Measurements from ENCODE around the gene HYAL1. TPM values are rescaled to one million over a fixed set of nuclear protein-coding genes. Genes with fewer than 3 reads are reported as not detected.

Gene HYAL1
- total and polyA plus RNA-seq, 8 donors: 2.1 to 41.3 (median 2.9) TPM

DNA sequence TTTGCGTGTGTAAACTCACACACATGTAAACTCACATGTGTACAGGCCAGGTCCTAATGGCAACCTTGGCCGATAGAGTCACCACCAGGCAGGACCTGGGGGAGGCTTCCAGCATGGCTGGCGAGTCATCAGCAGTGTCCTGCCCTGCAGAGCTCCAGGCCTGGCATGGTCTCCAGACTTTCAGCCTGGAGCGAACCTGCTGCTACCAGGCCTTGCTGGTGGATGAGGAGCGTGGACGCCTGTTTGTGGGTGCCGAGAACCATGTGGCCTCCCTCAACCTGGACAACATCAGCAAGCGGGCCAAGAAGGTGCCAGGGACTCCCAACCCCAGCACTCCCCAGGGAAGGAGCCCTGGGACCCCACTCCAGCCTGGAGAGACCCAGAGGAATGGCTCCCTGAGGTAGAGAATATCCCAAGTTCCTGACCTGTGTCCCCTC is 33.4 kb downstream of the HYAL1 start:
- TF ChIP-seq, protein P1, sequence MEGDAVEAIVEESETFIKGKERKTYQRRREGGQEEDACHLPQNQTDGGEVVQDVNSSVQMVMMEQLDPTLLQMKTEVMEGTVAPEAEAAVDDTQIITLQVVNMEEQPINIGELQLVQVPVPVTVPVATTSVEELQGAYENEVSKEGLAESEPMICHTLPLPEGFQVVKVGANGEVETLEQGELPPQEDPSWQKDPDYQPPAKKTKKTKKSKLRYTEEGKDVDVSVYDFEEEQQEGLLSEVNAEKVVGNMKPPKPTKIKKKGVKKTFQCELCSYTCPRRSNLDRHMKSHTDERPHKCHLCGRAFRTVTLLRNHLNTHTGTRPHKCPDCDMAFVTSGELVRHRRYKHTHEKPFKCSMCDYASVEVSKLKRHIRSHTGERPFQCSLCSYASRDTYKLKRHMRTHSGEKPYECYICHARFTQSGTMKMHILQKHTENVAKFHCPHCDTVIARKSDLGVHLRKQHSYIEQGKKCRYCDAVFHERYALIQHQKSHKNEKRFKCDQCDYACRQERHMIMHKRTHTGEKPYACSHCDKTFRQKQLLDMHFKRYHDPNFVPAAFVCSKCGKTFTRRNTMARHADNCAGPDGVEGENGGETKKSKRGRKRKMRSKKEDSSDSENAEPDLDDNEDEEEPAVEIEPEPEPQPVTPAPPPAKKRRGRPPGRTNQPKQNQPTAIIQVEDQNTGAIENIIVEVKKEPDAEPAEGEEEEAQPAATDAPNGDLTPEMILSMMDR (IDR thresholded peaks at IDR 0.05): no peak
- H3K36me3 ChIP-seq: no peaks in the 10 kb centered on the region
- no peak for ATAC-seq
- no peaks in the 10 kb centered on the region for H3K9me3 ChIP-seq
- intact Hi-C loops (cut with DNase I): loop anchor here in 1 of 2 donors (5.0 kb wide), 2 partner anchors 43 to 78 kb away; partner anchors contain the start of gene GNAT1
- peaks cover 37 to 61% of the 10 kb centered on the region in 2 donors for H3K4me1 ChIP-seq
- DNase-seq: no peak
- no peak overlapping the region for H3K27ac ChIP-seq
- H3K4me3 ChIP-seq: peak overlapping the region in 1 of 2 donors; percentile 35
- H3K27me3 ChIP-seq: peaks cover 0 to 42% of the 10 kb centered on the region in 2 donors

DNA sequence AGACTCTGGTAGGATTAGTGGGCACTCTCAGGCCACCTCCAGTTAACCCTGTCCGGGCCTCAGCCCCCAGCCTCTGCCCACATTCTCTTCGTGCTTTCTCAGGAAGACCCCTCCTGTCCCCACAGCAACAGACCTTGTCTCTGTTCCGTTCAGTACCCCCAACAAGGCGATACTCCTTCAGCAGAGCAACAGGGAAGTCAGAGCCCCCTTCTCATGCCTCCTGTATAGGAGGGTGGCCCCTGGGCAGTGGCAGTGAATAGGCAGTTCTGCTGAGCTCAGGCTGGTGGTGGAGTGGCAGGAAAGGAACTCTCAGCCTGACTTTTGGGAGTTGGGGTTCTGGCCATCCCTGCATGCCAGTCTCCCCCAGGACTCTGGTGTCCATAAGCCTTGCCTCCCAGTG is 33.9 kb downstream of the HYAL1 start:
- H3K27ac ChIP-seq: peak overlapping the region; percentile 37 to 92
- no peak for ATAC-seq
- H3K4me1 ChIP-seq: peaks cover 43 to 65% of the 10 kb centered on the region in 2 donors
- no peaks in the 10 kb centered on the region for H3K36me3 ChIP-seq
- TF ChIP-seq, protein P1 (IDR thresholded peaks at IDR 0.05): no peak
- peak overlapping the region; percentile 24 to 35 for H3K4me3 ChIP-seq
- intact Hi-C loops (cut with DNase I): no loop called here
- H3K27me3 ChIP-seq: peaks cover 0 to 36% of the 10 kb centered on the region in 2 donors
- no peaks in the 10 kb centered on the region for H3K9me3 ChIP-seq
- DNase-seq: no peak

DNA sequence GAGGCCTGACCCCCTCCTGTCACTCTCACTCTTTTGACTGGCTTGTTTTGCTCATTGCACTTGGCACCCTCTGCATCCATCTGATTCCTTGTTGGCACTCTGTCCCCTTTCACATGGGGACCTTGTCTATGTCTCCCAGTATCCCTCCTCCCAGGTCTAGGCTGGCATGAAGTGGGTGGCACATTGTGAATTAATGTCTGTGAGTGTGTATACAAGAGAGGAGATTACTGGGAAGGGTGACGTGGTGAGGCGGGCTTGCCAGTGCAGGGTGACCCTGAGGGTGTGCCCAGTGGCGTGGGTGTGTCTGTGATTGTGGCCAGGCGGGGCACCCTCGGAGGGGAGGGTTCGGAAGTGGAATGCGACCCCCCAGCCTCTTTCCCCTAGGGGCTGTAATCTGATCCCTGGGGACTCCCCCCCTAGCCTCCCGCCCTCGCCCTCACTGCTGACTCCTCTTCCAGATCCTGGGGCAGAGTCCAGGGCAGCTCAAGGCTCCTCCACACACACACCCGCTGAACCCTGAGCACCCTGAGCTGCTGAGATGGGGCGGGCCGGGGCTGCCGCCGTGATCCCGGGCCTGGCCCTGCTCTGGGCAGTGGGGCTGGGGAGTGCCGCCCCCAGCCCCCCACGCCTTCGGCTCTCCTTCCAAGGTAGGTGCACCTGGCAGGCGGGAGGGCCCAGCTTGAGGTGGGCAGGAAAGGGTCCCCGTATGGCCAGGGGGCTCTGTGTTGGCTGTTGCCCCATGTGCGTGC is 34.5 kb downstream of the HYAL1 start, which contains the start of gene SEMA3B:
SEMA3B (plus strand) TSS at position 445 of the 749 bp plus-strand sequence; CDS start at position 539, 94 bp downstream.
- intact Hi-C loops (cut with DNase I): no loop called here
- H3K27me3 ChIP-seq: peaks cover 0 to 30% of the 10 kb centered on the region in 2 donors
- no peaks in the 10 kb centered on the region for H3K36me3 ChIP-seq
- peak within 1 kb of the TSS; percentile 24 to 48 for H3K4me3 ChIP-seq
- no peaks in the 10 kb centered on the region for H3K9me3 ChIP-seq
- H3K27ac ChIP-seq: peak within 1 kb of the TSS; percentile 80 to 92
- TF ChIP-seq, protein P1 (IDR thresholded peaks at IDR 0.05): no peak
- H3K4me1 ChIP-seq: peaks cover 48 to 65% of the 10 kb centered on the region in 2 donors
- peak in 3 of 4 donors; percentile 80 to 87 (median 86) for DNase-seq
- peak; percentile 55 for ATAC-seq

DNA sequence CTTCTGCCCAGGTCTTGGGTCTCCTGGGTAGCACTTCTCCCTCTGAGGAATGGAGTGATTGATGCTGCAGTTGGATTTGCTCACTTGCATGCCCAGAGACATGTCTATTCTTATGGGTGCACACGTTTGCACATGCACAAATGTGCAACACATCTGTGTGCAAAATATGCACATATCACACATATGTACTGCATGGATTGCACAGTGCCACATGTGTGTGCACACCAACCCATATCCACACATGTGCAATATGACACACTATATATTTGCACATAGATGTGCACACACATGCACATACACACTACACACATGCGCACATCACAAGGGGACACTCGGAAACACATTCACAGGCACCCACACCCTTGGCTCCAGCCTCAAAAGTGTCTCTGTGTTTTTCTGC is 35.1 kb downstream of the HYAL1 start:
- no peaks in the 10 kb centered on the region for H3K9me3 ChIP-seq
- H3K27me3 ChIP-seq: peaks cover 0 to 24% of the 10 kb centered on the region in 2 donors
- DNase-seq (no peak), ATAC-seq (no peak)
- intact Hi-C loops (cut with DNase I): no loop called here
- H3K4me3 ChIP-seq: peak overlapping the region in 1 of 2 donors; percentile 48
- H3K36me3 ChIP-seq: no peaks in the 10 kb centered on the region
- H3K4me1 ChIP-seq: peaks cover 48 to 64% of the 10 kb centered on the region in 2 donors
- TF ChIP-seq, protein P1 (IDR thresholded peaks at IDR 0.05): no peak
- peak overlapping the region; percentile 80 to 92 for H3K27ac ChIP-seq

DNA sequence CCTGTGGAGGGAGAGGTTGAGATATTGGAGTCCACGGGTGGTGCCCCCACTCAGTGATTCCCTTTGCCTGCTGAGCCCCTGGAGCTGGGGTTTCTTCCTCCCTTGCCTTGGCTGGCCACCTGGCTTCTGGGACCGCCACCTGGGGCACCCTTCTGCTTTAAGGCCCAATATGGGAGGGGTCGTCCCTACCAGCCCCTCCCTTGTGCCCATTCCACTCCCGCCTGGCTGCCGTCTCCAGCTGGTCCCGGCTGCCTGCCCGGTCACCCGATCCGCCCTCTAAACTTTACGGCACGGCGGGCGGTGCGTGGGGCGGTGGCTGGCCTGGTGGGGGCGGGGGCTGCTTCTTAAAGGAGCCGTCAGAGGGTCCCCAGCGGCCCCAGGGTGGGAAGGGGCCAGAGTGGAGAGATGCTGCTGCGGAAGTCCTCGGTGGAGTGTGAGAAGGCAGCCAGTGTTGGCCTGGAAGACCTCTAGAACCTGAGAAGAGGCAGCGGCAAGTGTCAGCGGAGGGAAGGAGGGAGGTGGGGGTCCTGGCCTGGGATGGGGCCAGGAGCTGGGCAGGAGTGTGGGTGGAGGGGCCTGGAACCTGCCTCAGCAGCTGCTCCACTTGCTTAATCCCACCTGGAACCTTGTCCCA is 36.0 kb downstream of the HYAL1 start:
- Histone ChIP-seq H3K27ac (peak overlapping the region; percentile 80 to 92), H3K9me3 (no peaks in the 10 kb centered on the region), H3K27me3 (peaks cover 0 to 21% of the 10 kb centered on the region in 2 donors), H3K4me1 (peaks cover 40 to 56% of the 10 kb centered on the region in 2 donors), H3K36me3 (no peaks in the 10 kb centered on the region), H3K4me3 (peak overlapping the region; percentile 48 to 54)
- TF ChIP-seq, protein P1 (IDR thresholded peaks at IDR 0.05): no peak
- DNase-seq (peak in 3 of 4 donors; percentile 62 to 87 (median 70)), ATAC-seq (peak; percentile 32)
- intact Hi-C loops (cut with DNase I): no loop called here

Measured in left lung (tissue), 10 donors.